ENCODE data around the gene CFAP58.

Gene CFAP58

DNA sequence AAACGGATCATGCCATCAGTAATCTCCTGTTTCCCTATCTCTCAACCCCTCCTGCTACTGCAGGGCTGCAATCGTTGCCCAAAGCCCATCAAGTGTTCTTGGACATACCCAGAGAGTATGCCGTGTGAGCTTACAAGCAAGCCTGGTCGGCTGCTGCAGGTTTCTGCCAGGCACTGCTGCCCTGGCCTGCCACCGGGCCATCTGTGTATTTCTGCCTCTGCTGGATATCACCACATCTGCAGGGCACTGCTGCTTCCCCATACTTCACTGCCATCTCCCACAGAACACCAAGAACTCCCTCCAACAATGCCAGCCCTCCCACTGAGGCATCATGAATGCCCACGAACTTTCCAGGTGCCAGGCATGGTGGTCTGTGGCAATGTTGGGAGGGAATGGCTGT lies 149.3 kb downstream of the CFAP58 start:
- TF ChIP-seq, protein P1, sequence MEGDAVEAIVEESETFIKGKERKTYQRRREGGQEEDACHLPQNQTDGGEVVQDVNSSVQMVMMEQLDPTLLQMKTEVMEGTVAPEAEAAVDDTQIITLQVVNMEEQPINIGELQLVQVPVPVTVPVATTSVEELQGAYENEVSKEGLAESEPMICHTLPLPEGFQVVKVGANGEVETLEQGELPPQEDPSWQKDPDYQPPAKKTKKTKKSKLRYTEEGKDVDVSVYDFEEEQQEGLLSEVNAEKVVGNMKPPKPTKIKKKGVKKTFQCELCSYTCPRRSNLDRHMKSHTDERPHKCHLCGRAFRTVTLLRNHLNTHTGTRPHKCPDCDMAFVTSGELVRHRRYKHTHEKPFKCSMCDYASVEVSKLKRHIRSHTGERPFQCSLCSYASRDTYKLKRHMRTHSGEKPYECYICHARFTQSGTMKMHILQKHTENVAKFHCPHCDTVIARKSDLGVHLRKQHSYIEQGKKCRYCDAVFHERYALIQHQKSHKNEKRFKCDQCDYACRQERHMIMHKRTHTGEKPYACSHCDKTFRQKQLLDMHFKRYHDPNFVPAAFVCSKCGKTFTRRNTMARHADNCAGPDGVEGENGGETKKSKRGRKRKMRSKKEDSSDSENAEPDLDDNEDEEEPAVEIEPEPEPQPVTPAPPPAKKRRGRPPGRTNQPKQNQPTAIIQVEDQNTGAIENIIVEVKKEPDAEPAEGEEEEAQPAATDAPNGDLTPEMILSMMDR (IDR thresholded peaks at IDR 0.05): no peak
- TF ChIP-seq ZFX (IDR thresholded peaks at IDR 0.05; ENCODE audit: borderline replicate concordance): no peak
- no peak overlapping the region for H3K27ac ChIP-seq
